H1 (cell line): ENCODE measurements around the gene ATF7. TPM values are rescaled to one million over a fixed set of nuclear protein-coding genes. Genes with fewer than 3 reads are reported as not detected.

ENCODE experiments used
- CTCF ChIA-PET: fragments of 300-600 bp; sonication (Branson Sonifier 250); formaldehyde crosslinking; loops from one replicate; lab custom pipeline; 2021; ENCODE audit not compliant: partially characterized antibody; lab: Charles Lee
- POLR2A ChIA-PET: fragments of 300-600 bp; sonication (Branson Sonifier 250); formaldehyde crosslinking; loops from one replicate; lab custom pipeline; 2021; ENCODE audit warnings: inconsistent platforms; ENCODE audit not compliant: partially characterized antibody; lab: Charles Lee
- DNase-seq, 2 experiments: peaks; one replicate each; pipeline versions ENCODE4 v3.0.0 to v3.0.0-alpha.2; 2010 to 2022; ENCODE audit warnings: low spot score in 2 of 2, low read depth in 1 of 2, mixed read lengths in 1 of 2
- FAIRE-seq: peaks from 2 replicates; lab custom pipeline; 2011; peaks lifted over from hg19 to GRCh38; lab: Jason Lieb, UNC
- H2AFZ ChIP-seq: 2 replicates; pipeline ENCODE4 v1.8.1; 2012; ENCODE audit warnings: low read length, inconsistent platforms
- H2AK5ac ChIP-seq: 2 replicates; pipeline ENCODE4 v1.6.1; 2013; ENCODE audit warnings: low read depth, low read length
- H2BK120ac ChIP-seq: replicated peaks from 2 replicates; pipeline ENCODE3; 2013; ENCODE audit warnings: low read depth, low read length, inconsistent platforms
- H2BK12ac ChIP-seq: 2 replicates; pipeline ENCODE4 v1.6.1; 2013; ENCODE audit warnings: low read depth, low read length
- H2BK15ac ChIP-seq: 2 replicates; pipeline ENCODE4 v1.6.1; 2013; ENCODE audit warnings: low read length
- H2BK20ac ChIP-seq: 2 replicates; pipeline ENCODE4 v1.6.1; 2013; ENCODE audit warnings: low read length
- H2BK5ac ChIP-seq: 2 replicates; pipeline ENCODE4 v1.6.1; 2013; ENCODE audit warnings: low read depth, low read length
- H3K14ac ChIP-seq: 2 replicates; pipeline ENCODE4 v1.6.1; 2013; ENCODE audit warnings: inconsistent platforms; ENCODE audit not compliant: insufficient read length
- H3K18ac ChIP-seq: 2 replicates; pipeline ENCODE4 v1.6.1; 2013; ENCODE audit warnings: low read length; ENCODE audit errors: extremely low read depth
- H3K23ac ChIP-seq: 2 replicates; pipeline ENCODE4 v1.6.1; 2013; ENCODE audit warnings: inconsistent platforms; ENCODE audit not compliant: insufficient read length
- H3K23me2 ChIP-seq: 2 replicates; pipeline ENCODE4 v1.6.1; 2013; ENCODE audit warnings: low read depth, low read length
- H3K27ac ChIP-seq: 2 replicates; pipeline ENCODE4 v1.6.1; 2011; ENCODE audit warnings: low read depth, low read length, inconsistent platforms
- H3K27me3 ChIP-seq, 4 experiments: replicated peaks in 1 of 4; 1 replicate in 1 of 4; 2 replicates in 3 of 4; pipeline versions ENCODE4 v1.6.1 to v1.8.1; 2011 to 2013; ENCODE audit warnings: low read length in 3 of 4, mild to moderate bottlenecking in 3 of 4, inconsistent platforms in 2 of 4, mixed read lengths in 2 of 4, moderate library complexity in 1 of 4; ENCODE audit not compliant: control insufficient read depth in 3 of 4, insufficient read depth in 3 of 4; ENCODE audit errors: extremely low read depth in 1 of 4
- H3K36me3 ChIP-seq, 4 experiments: 2 replicates each; pipeline versions ENCODE4 v1.6.1 to v1.8.1; 2011 to 2013; ENCODE audit warnings: mild to moderate bottlenecking in 4 of 4, low read length in 3 of 4, moderate library complexity in 2 of 4, control low read depth in 1 of 4, inconsistent platforms in 1 of 4; ENCODE audit not compliant: insufficient read depth in 4 of 4, control insufficient read depth in 2 of 4
- H3K4ac ChIP-seq: replicated peaks from 2 replicates; pipeline ENCODE3; 2013; ENCODE audit warnings: low read length, low read depth, mixed read lengths, inconsistent platforms; ENCODE audit not compliant: insufficient read length
- H3K4me1 ChIP-seq, 4 experiments: replicated peaks in 1 of 4; 1 replicate in 1 of 4; 2 replicates in 3 of 4; pipeline versions ENCODE4 v1.6.1 to v1.8.1; 2011 to 2013; ENCODE audit warnings: low read length in 3 of 4, inconsistent platforms in 2 of 4, mixed read lengths in 1 of 4; ENCODE audit not compliant: insufficient read depth in 4 of 4, control insufficient read depth in 3 of 4
- H3K4me2 ChIP-seq, 2 experiments: 2 replicates each; pipeline versions ENCODE4 v1.6.1 to v1.8.1; 2011 to 2013; ENCODE audit warnings: low read depth in 2 of 2, low read length in 2 of 2, control low read depth in 1 of 2, inconsistent platforms in 1 of 2, mild to moderate bottlenecking in 1 of 2; ENCODE audit not compliant: insufficient read depth in 1 of 2
- H3K4me3 ChIP-seq, 4 experiments: fragments of 200-600, 300-600 bp in 1 of 4; sonication (generic), shearing (Covaris generic), sonication (Bioruptor Twin) in 1 of 4; 2 replicates each; pipeline versions ENCODE4 v1.5.1 to v1.8.1; 2011 to 2016; ENCODE audit warnings: low read length in 4 of 4, low read depth in 3 of 4, control low read depth in 2 of 4, inconsistent platforms in 2 of 4, mild to moderate bottlenecking in 2 of 4, mixed read lengths in 1 of 4, moderate library complexity in 1 of 4; ENCODE audit not compliant: insufficient read depth in 2 of 4; ENCODE audit errors: extremely low read depth in 1 of 4
- H3K56ac ChIP-seq: replicated peaks from 2 replicates; pipeline ENCODE3; 2013; ENCODE audit warnings: low read depth, mild to moderate bottlenecking, mixed read lengths, low read length, inconsistent platforms; ENCODE audit not compliant: insufficient read length
- H3K79me1 ChIP-seq: 2 replicates; pipeline ENCODE4 v1.6.1; 2013; ENCODE audit warnings: low read depth, low read length, control low read depth
- H3K79me2 ChIP-seq, 2 experiments: 2 replicates each; pipeline versions ENCODE4 v1.6.1 to v1.8.1; 2012 to 2013; ENCODE audit warnings: low read length in 2 of 2, mild to moderate bottlenecking in 2 of 2, inconsistent platforms in 1 of 2; ENCODE audit not compliant: insufficient read depth in 2 of 2, control insufficient read depth in 1 of 2
- H3K9ac ChIP-seq, 4 experiments: replicated peaks in 1 of 4; 1 replicate in 1 of 4; 2 replicates in 3 of 4; pipeline versions ENCODE4 v1.6.1 to v1.8.1; 2011 to 2013; ENCODE audit warnings: low read depth in 3 of 4, low read length in 3 of 4, control low read depth in 2 of 4, mild to moderate bottlenecking in 2 of 4, moderate library complexity in 2 of 4, inconsistent platforms in 1 of 4; ENCODE audit errors: extremely low read depth in 1 of 4
- H3K9me3 ChIP-seq, 2 experiments: 2 replicates each; pipeline versions ENCODE4 v1.6.1 to v1.8.1; 2012 to 2013; ENCODE audit warnings: mild to moderate bottlenecking in 2 of 2, moderate library complexity in 2 of 2, control low read depth in 1 of 2, inconsistent platforms in 1 of 2, low read depth in 1 of 2, low read length in 1 of 2, mixed read lengths in 1 of 2; ENCODE audit not compliant: insufficient read depth in 2 of 2
- H4K20me1 ChIP-seq, 2 experiments: replicated peaks in 1 of 2; 2 replicates each; pipeline versions ENCODE3 to v1.8.1; 2011 to 2013; ENCODE audit warnings: inconsistent platforms in 2 of 2, low read length in 2 of 2, mild to moderate bottlenecking in 1 of 2; ENCODE audit not compliant: insufficient read depth in 2 of 2, control insufficient read depth in 1 of 2
- H4K5ac ChIP-seq: 2 replicates; pipeline ENCODE4 v1.6.1; 2013; ENCODE audit warnings: low read length, low read depth, mixed read lengths, inconsistent platforms; ENCODE audit not compliant: insufficient read length
- H4K8ac ChIP-seq: 2 replicates; pipeline ENCODE4 v1.8.0; 2013; ENCODE audit warnings: mild to moderate bottlenecking, moderate library complexity, low read length, inconsistent platforms; ENCODE audit not compliant: insufficient read depth; ENCODE audit errors: extremely low read depth
- H4K91ac ChIP-seq: replicated peaks from 2 replicates; pipeline ENCODE3; 2013; ENCODE audit warnings: low read length, mixed read lengths, inconsistent platforms; ENCODE audit not compliant: insufficient read length
- CREB1 ChIP-seq: IDR thresholded peaks from 2 replicates; pipeline ENCODE4 v1.6.1; 2012; ENCODE audit warnings: inconsistent platforms
- NRF1 ChIP-seq: IDR thresholded peaks from 2 replicates; pipeline ENCODE4 v1.6.1; 2011; ENCODE audit warnings: mild to moderate bottlenecking, low read depth, low read length, improper control_type of control experiment
- TBP ChIP-seq: IDR thresholded peaks from 2 replicates; pipeline ENCODE4 v1.6.1; 2011; ENCODE audit warnings: low read depth, low read length, improper control_type of control experiment
- WGBS, 2 experiments: shearing (Covaris generic) in 1 of 2; methylation state at CpG; one replicate each; pipeline versions ENCODE4 v1.1.6 to v1.1.7; 2013 to 2015; ENCODE audit warnings: low lambda C conversion rate in 2 of 2, mixed read lengths in 2 of 2, inconsistent platforms in 1 of 2, low coverage in 1 of 2, missing lambda C conversion rate in 1 of 2; ENCODE audit not compliant: insufficient replicate concordance in 2 of 2, insufficient coverage in 1 of 2, insufficient read length in 1 of 2; ENCODE audit errors: extremely low coverage in 1 of 2, missing lambda C conversion rate in 1 of 2; 5-methylcytosine and 5-hydroxymethylcytosine counted together
- polyA plus RNA-seq, 7 experiments: library from polyadenylated mRNA; depleted of rRNA in 3 of 7; stranded (reverse) in 5 of 7; unstranded in 2 of 7; fragments of >200 nt in 5 of 7; fragments of 200-250 nt in 2 of 7; gene quantifications; 1 replicate in 5 of 7; 2 replicates in 1 of 7; 4 replicates in 1 of 7; pipeline versions ENCODE4 v1.2.1 to v1.2.3, GENCODE V29; 2011 to 2013; ENCODE audit warnings: missing spikeins in 2 of 7, mixed read lengths in 2 of 7
- total RNA-seq: library from RNA; stranded (reverse); fragmentation: NEBNext Ultra II Directional; extraction: Animal tissue kit (Norgen Biotek cat#: 25700); gene quantifications from 2 replicates; pipeline ENCODE4 v1.2.1, GENCODE V29; 2021

ATF7 gene
- total and polyA plus RNA-seq, 2 of the 8 experiments (the other 6 are each of a cell fraction or from before 2014, with no cell fraction given), result 10.1 to 16.6 TPM

- no peak overlapping the region for H3K18ac ChIP-seq
- no peak overlapping the region for H3K4me2 ChIP-seq
- H2BK120ac ChIP-seq, result no peak overlapping the region
- no peak overlapping the region for H4K5ac ChIP-seq
- H4K8ac ChIP-seq, result no peak overlapping the region
- H3K27me3 ChIP-seq, result no peaks in the 10 kb centered on the region
- no peak overlapping the region for H3K56ac ChIP-seq
- H3K79me2 ChIP-seq, result peaks cover 0 to 10% of the 10 kb centered on the region in 2 experiments; a peak in 1 of 4 replicates
- POLR2A ChIA-PET, result interaction anchor here (1.4 to 2.1 kb wide), 3 partner anchors 11 to 44 kb away, joined by 3 to 7 read pairs (median 6); no protein-coding TSS in a partner anchor
- H2BK15ac ChIP-seq, result no peak overlapping the region
- no peak overlapping the region for H4K91ac ChIP-seq
- H3K36me3 ChIP-seq, result no peaks in the 10 kb centered on the region
- H4K20me1 ChIP-seq, result no peaks in the 10 kb centered on the region
- no peak overlapping the region for H3K4me3 ChIP-seq
- FAIRE-seq (no peak), DNase-seq (no peak)
- H2AK5ac ChIP-seq, result no peak overlapping the region
- no peak overlapping the region for H3K9ac ChIP-seq
- H3K79me1 ChIP-seq, result no peaks in the 10 kb centered on the region
- H3K23me2 ChIP-seq, result no peaks in the 10 kb centered on the region
- H3K27ac ChIP-seq, result no peak overlapping the region
- no peak overlapping the region for H2AFZ ChIP-seq
- H2BK12ac ChIP-seq, result no peak overlapping the region
- H3K9me3 ChIP-seq, result no peaks in the 10 kb centered on the region
- no peak overlapping the region for H3K23ac ChIP-seq
- H3K4ac ChIP-seq, result no peak overlapping the region
- WGBS, 2 experiments, result 95% methylated on average over 4 of the region's 4 CpGs; no CpG with 5 or more reads in 1 of the 2 experiments
- no peak overlapping the region for H2BK5ac ChIP-seq
- no peak overlapping the region for H2BK20ac ChIP-seq
- CTCF ChIA-PET, result interaction anchor here (0.6 to 2.4 kb wide), 4 partner anchors 59 to 297 kb away, joined by 3 to 9 read pairs (median 5); partner anchors contain the start of gene ATP5MC2
- TF ChIP-seq TBP (no peak), NRF1 (no peak), CREB1 (no peak)
- no peaks in the 10 kb centered on the region for H3K4me1 ChIP-seq
- no peak overlapping the region for H3K14ac ChIP-seq
Measured at GRCh38 chr12:53616950-53617349, 9.2 kb downstream of the ATF7 start.
